Activated CD4-positive, alpha-beta T cell treated with anti-CD3 and anti-CD28 coated beads, Interleukin-2, Interleukin-6, amounts not matched to agents 100 ng/mL and 50 ng/mL, durations not matched to agents 16 hours and 8 hours (primary cell): Measurements from ENCODE around the gene SULT1C3.

Experiments
- DNase-seq: peaks from one replicate; pipeline ENCODE4 v3.0.0-alpha.2; 2020

The SULT1C3 gene

GRCh38 chr2:108309903-108310302 lies 70.1 kb downstream of the SULT1C3 start:
- no peak for DNase-seq
